GM19468 (cell line): Measurements from ENCODE around the gene FDXR.

Source experiments
- ATAC-seq: cut with Tn5 transposase; IDR thresholded peaks from one replicate; pipeline ENCODE4 v1.9.1; 2021; ENCODE audit warnings: mild to moderate bottlenecking, moderate library complexity, moderate number of reproducible peaks; ENCODE audit not compliant: unreplicated experiment; ENCODE audit errors: extremely low read depth

Gene FDXR

DNA sequence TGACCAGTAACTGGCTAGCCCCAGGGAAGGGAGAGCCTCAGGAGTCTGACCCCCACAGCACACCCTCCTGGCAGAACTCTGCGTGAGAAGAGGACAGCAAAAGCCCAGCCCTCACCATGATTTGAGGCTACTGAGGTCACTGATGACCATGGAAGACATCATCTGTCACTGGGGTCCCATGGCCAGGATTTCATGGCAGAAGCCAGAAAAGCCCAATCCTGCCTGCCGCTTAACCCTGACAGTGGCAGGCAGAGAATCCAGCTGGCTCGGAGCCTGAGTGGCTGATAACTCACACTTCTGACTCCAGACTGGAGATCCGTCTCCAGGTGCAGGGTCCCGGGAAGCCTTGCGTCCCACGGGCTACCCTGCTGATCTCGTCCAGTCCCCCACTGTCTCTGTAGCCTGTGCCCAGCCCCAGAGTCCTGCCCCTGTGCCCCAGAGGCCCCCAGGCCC, 30.6 kb downstream of the FDXR start:
- ATAC-seq: no peak

DNA sequence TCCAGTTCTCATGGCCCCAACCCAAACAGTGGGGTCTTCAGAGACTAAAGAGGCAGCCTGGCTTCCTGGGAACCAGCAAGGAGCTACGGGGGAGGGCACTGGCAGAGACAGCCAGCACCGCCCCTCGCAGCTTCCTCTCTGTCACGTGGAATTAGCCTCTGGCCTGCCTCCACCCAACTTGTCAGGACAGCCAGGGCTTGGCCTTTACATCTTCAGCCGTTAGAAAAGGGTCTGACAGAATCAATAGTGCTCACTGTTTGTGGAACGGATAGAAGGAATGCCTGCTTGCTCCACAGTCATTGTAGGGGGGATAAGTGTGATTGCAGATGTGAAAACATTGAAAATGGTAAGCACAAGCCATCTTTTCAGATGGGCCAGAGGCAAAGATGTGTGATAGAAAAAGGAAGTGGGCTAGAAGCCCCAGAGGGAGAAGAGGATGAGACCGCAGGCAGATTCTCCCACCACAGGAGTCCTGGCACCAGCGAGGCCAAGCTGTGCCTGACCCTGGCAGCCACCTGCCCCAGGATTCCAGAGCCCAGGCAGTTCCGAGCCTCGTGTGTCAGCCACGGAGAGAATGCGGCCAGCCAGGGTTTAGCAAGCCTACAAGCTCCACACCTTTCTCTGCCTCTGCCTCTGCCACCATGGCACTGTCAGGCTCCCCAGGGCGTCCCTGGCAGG, 31.7 kb downstream of the FDXR start:
- no peak for ATAC-seq

DNA sequence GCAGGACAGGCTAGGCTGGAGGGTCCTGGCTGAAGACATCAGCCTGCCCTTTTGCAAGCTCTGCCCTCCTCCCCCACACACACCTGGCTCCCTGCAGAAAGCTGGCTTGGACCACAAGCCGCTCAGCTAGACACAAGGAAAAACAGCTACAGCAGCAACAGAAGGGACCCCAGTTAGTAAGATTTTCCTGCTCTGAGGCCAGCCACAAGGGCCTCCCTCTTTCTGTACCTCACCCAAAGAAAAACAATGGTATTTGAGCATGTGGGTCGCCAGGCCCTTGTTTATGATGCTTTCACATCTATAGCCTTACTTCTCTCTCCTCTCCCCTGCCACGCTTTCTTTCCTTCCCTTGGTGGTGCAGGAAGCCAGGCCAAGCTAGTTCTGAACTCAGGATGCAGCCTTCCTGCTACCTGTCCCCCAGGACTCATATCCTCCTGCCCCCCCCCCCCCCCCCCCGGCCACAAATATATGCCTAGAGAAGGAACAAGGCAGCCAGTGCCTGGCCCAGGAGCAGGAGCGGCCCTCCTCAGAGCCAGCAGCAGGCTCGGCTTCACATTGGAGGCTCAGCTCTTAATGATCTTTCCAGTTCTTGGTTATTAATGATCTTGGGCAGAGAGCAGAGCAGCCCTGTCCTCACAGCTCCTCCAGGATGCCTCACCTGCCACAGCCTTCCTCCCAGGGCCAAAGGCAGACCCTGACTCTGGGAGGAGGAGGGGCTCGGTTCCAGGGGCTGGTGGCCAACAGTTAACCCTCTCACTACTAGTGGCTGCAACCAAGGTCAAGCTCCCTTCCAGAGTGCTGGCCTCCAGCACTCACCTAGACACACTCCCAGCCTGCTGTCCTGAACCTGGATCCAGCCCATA, 32.6 kb downstream of the FDXR start:
- ATAC-seq: no peak

DNA sequence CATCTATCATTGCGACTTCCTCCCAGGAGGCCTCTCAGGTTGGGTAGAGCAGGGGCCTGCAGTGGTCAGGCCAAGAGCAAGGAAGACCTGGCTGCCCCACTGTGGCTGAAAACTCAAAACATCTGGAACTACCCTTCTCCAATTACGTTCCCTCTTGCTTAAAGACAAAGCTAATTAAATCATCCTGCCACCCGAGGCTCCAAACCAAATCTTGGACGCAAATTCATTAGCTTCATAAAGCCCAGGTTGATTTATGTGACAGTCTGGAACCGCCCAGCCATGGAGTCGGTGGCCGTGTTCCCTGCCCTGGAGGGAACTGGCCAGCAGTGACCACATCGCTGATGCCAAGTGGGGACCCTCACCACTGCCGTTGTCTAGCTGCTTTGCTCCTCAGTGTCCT, 34.5 kb downstream of the FDXR start:
- ATAC-seq: no peak

DNA sequence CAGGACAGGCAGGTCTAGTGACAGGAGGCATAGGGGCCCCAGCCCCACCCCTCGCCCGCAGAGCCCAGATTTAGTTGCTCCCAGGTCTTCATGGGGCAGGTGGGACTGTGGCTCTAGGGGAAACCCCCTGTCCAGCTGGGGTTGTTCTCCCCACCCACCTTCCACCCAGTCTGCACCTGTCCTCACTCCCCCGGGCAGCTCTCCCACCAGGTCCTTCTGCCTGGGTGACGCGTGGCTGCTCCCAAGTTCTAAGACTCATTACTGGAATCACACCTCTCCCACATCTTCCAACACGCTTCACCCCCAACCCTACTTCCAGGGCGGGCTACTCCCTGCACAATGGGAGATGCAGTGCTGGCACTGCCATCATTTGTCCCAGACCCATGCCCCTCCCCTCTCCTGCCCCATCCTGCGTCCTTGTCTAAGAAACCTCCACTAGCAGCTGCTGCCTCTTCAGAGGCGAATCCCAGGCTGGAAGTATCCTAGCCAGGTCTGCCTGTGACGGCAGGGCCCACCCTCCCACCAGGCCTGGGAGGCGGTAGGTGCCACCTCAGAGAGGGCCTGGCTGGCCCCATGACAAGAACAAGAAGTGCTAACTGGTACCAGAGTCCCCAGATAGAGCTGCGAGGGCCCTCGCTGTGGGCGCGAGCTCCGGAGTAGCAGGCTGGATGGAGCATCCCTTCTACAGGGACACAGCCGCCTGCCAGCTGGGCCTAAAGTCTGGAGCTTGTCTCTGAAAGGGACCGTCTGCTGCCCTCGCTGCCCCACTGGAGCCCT, 35.9 kb downstream of the FDXR start:
- ATAC-seq: no peak

DNA sequence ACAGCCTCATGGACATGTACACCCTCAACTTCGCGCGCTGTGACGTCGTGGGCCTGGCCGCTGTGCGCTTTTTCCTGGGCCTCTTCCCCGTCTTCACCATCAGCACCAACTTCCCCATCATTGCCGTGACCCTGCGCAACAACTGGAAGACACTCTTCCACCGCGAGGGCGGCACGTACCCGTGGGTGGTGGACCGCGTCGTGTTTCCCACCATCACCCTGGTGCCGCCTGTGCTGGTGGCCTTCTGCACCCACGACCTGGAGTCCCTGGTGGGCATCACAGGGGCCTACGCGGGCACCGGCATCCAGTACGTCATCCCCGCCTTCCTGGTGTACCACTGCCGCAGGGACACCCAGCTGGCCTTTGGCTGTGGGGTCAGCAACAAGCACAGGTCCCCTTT, 36.6 kb downstream of the FDXR start:
- ATAC-seq: no peak

DNA sequence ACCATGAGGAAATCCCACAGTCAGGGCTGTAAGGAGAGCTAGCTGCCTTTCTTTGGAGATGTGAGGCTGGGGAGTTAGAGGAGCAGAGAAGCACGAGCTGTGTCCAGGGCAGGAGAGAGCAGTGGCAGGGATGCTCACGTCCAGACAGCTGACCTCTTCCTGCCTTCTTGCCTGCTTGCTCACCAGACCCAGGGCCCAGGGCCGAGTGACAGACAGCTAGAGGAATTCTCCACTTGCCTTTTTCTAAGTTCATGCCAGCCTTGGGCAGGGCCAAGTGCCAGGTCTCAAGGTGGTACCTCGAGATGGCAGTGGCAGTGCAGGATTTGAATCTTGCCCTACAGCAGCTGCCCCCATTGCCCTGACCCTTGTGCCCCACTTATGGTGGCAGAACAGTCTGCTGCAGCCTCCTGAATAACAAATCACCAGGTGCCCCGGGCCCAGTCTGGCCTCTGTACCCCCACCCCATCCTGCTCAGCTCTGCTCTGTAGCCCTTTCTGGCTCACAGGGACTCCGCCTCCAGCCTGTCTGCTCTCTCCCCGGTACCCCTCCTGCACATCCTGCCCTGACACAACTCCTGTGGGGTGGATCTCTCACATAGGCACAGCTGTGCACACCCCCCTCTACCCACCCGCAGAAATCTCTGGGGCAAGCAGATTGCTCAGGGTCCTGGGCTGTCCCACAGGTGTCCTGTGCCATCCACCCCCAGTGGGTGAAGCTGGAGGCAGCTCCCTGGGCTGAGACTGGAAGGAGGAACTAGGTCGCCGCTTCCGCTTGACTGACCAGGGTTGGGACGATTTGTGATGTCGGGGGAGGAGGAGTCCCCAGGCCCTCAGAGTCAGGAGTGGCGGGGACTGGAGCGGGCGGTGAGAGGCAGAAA, 39.1 kb downstream of the FDXR start:
- no peak for ATAC-seq

DNA sequence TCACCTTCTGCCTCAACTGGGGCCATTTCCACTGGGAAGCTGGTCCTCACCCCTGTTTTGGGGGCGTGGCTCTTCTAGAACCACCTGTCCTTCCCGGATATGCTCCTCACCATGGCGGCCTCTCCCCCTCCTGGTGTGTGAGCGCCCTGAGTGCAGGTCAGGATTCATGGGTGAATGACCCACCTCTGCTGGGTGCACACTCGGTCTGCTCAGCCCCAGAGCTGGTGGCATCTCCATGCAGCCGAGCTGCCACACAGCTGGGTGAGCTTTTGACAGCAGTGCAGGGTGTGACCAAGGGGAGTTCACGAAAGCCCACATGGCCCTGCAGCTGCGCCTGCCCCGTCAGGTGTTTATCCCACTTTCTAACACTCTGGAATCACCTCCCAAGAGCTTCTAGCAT, 40.4 kb downstream of the FDXR start:
- ATAC-seq: no peak

DNA sequence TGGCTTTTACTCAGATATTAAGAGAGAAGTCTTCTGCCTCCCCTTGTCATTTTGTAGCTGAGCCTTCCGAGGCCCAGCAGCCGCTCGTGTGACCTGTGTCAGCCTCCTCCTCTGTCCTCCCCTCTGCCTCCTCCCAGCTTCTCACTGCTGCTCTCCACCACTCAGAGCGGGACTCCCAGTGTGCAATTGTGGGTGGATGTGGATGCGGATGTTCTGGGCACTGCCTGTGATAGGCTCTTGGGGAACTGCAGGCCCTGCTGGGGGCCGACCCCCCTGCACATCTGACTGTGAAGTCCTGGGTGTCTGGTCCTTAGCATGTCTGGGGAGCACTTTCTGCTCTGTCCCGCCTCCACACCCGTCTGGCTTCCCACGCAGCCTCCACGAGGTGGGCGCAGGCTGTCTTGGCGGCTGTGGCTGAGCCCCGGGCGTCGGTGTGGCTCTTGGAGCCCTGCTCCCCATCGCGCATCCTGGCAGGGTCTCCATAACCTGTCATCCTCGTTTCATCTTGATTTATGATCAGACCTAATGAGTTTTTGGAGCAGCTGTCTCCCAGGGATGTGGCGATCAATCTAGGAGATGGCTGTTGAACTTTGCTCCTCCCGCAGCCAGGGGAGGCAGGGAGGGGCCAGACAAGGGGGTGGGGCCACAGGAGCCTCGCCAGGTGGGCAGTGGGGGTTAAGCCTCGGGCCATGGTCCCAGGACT, 41.2 kb downstream of the FDXR start:
- no peak for ATAC-seq

DNA sequence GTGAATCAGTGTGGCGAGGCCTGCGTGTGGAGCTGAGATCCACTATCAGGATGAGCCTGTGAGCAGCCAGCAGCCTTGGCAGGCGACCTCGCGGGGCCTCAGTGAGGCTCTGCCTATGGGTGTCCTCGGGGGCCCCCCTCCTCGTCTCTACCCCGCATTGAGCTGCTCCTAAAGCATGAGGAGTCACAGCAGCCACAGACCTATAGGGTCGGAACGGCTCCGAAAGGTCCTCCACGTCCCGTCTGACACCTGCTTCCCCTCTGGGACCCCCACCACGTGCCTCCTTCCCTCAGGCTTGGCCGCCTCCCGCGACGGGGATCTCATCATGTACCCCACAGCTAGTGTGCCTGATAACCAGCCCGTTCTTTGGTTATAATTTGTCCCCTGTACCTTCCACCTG, 41.9 kb downstream of the FDXR start:
- ATAC-seq: no peak

DNA sequence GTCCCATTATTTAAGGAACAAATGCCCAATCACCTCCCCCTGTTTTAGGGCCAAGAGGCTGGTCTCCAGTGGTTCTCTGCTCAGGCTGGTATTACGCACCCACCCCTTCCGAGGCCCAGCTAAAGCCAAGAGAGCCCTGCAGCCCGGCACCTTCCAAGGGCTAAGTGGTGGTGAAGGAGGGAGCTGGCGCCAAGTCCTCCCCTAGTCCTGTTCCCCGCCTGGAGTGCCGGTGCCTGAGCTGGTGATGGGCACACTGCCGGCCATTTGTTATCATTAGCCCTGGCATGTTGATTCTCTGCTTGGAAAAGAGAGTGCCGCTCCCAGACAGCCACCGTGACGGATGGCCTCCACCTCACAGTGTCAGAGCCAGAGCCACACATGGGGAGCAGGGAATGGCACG, 45.0 kb downstream of the FDXR start:
- no peak for ATAC-seq

DNA sequence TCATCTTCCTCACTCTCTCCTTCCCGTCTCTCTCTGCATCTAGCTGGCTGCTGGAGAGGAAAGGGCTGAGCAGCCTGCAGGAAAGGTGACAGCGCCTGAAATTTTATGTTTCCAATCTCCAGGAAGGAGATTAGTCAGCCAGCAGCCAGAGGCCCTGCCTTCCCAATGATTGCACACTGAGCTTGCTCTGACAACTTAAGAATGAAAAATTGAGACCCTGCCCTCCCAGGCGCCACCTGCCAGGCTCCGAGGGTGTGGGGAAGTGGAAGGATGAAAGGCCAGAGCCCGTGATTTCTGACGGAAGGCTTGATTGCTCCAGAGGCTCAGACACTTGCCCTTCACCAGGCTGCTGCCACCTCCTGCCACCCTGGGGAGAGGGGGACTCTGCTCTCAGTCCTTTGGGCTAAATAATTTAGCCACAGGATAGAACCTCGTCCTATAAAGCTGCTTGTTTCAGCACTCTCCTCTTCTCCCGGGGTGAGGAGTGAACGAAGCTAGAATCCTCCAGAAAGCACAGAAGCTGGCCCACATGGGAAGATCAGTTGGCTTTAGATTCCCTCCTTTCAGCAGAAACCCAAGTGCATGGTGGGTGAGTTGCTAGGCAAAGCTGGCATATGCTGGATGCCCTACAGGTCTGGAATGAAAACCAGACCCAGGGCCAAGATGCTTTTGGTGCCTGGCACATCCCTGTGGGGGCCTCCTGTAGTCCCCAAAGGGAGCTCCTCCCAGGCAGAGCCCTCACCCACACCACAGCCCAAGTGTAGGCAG, 46.7 kb downstream of the FDXR start:
- ATAC-seq: no peak

DNA sequence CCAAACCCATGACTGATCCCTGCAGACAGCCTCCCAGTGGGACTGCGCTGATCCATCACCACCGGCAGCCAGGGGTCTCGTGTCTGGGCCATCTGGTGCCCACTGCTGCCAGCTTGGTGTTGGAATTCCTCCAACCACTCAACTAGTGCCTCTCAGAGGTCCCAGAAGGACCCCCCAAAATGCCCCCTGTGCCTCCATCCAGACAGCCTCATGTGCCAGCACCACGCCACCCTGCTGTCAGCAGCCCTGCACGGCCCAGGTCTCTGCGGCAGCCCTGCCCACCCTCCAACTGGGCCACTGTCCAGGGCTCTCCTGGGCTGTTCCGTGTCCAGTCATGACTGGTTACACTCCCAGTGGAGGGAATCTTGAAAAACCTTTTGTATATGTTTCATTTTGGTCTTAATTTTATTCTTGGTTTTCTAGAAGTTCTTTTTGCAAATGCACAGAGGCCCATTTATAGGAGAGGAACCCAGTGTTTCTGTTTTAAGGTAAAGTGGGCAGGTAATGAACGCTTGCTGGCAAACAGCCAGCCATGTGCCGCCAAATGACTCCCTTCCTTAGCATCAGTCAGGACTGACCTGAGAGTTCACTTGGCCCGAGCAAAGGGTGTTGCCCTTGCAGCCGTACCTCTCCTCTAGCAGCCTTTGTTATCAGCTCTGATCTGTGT, 47.7 kb downstream of the FDXR start:
- no peak for ATAC-seq

DNA sequence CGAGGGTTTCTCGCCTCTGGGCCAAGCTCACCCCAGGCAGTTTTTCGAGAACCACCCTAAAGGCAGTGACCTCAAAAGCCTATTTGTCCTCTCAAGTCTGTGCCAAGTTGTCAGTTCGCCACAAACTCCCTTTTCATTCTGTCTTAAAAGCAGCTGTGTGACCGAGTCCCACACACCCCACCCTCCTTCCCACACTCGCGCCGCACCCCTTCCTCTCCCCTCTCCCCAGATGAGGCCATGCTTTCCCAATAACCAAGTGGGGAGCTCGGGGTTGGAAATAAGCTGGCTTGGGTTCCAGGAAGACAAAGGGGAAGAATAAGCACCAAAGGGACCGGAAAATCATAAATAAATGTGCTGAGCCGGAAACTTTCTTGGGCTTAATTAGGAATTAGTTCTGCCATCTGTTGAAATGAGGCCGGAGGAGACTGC, 49.8 kb downstream of the FDXR start:
- no peak for ATAC-seq

DNA sequence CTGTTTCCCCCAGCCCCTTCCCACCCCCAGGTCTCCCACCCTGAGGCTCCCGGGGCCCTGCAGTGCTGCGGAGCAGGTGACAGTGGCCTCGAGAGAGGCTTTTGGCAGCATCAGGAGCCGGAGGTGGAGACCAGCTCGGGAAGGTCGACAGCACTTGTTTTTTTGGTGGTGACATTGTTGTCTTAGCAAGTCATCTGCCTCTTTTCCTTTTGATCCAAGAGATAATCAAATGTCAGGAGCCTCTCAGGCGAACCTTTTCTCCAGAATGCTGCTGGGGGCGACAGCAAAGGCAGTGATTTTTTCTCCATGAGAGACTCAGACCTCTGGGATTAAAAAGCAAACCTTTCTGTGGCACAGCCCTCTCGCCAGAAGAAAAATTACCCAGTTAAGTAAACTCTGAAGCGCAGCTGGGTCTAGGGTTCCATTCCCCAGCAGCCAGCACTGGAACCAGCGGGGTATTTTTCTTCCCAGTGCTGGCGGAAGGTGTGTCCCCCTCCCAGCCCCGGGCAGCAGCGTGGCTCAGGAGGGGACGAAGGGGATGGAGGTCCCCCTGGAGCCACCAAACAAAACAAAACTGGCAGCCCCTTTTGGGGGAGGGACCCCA, 50.4 kb downstream of the FDXR start:
- no peak for ATAC-seq

DNA sequence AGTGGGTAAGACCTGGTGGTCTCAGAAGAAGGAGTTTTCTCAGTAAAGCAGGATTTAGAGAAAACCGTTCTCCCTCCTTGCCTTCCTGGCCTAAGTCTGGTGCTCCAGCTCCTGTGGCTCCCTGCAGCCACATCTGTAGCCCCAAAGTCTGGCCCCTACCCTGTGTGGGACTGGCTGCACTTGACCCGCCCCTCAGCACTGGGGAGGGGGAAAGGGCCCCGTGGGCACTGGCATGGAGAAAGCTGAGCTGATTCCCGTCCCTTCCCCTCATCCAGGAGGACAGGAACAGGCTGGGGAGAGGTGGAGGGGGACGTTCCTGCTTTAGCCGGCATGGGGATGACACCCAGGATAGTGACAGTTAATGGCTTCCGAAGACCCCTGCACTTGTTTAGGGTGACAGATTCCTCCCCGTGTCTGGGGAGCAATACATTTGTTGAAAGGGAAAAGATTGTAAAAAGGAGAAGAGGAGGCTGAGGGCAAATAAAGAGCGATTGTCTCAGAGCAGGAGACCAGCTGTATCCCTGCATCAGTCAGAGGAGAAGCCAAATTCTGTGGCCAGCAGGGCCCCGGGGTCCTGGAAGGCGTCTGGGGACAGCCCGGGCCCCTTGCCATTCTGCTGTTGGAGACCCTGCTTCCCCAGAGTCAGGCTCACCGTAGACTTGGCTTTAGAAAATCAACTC, 51.0 kb downstream of the FDXR start:
- no peak for ATAC-seq

DNA sequence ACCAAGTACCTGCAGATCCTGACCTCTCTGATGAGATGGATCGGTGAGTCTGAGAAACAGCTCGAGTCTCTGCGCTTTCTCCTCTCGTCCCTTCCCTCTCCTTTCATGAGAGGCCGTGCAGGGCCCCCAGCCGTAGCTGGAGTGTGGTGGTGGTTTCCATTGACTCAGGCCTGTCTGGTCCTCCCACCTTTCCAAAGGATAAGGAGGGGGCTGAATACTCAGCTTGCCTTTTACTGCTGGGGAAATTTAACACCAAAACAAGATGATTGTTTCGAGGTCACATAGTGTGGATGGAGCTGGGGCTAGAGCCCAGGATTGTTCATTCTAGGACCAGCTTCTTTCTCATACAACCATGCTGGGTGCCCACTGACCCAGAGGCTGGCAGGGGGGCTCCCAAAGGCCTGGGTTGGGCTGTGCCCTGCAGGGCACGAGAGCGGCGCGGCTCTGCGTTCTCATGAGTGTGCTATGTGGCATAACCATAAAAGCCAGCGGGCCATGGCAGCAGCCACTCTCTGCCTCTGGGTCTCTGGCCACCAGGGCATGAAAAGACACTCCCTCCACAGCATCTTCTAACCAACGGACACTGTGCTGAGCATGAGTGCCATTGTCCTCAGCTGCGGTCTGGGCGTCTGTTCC, 52.9 kb downstream of the FDXR start:
- ATAC-seq: no peak
